BLaER1 treated with 17β-estradiol and CSF1 and Interleukin-3, amounts not matched to agents 10 nM and 100 nM (cell line): ENCODE measurements around the gene CDKN2B.

Experiments
- H3K27ac ChIP-seq, 11 experiments: shearing (Covaris generic); formaldehyde crosslinking; 2 replicates each; pipeline ENCODE4 v1.8.1; 2022
- H3K27me3 ChIP-seq, 11 experiments: shearing (Covaris generic); formaldehyde crosslinking; 2 replicates each; pipeline ENCODE4 v1.8.1; 2022
- H3K36me3 ChIP-seq, 11 experiments: shearing (Covaris generic); formaldehyde crosslinking; 2 replicates each; pipeline ENCODE4 v1.8.1; 2022
- H3K4me1 ChIP-seq, 10 experiments: shearing (Covaris generic); formaldehyde crosslinking; 2 replicates each; pipeline ENCODE4 v1.8.1; 2022
- H3K4me2 ChIP-seq, 11 experiments: shearing (Covaris generic); formaldehyde crosslinking; 2 replicates each; pipeline ENCODE4 v1.8.1; 2022
- H3K4me3 ChIP-seq, 10 experiments: shearing (Covaris generic); formaldehyde crosslinking; 2 replicates each; pipeline ENCODE4 v1.8.1; 2022
- H3K9ac ChIP-seq, 11 experiments: shearing (Covaris generic); formaldehyde crosslinking; 2 replicates each; pipeline ENCODE4 v1.8.1; 2022
- H3K9me3 ChIP-seq, 11 experiments: shearing (Covaris generic); formaldehyde crosslinking; replicated peaks in 1 of 11; 2 replicates each; pipeline ENCODE4 v1.8.1; 2022
- H4K20me1 ChIP-seq, 11 experiments: shearing (Covaris generic); formaldehyde crosslinking; 2 replicates each; pipeline ENCODE4 v1.8.1; 2022
- Cebpa-rat ChIP-seq, 11 experiments: shearing (Covaris generic); IDR thresholded peaks; 2 replicates each; pipeline ENCODE4 v1.8.1; 2022

CDKN2B gene

DNA sequence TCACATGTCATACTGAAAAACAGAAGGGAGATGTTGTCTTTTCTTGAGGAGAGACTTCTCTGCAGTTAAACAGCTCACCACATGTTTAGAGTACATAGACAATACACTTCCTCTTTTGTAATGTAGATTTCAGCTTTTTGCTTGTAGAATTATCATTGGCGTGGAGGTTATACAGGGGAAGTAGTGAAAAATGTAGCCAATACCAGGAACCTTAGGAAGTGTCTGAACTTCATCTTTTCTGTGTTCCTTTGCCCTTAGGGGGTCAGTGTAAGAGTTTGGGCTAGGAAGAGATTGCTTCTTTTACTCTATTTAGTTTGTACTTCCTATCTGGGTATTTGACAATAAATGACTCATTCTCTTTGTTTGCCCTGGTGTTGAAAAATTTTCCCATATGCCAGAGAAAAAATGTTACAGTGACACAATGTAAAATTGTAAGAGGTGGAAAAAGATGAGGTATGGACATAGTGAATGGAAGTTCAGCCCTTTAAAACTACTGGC lies 21.0 kb upstream of the CDKN2B start:
- Histone ChIP-seq H3K9ac (peak overlapping the region in 2 of 11 experiments; percentile 13 to 19; a peak in 2 of 22 replicates), H3K4me2 (peak overlapping the region in 9 of 11 experiments; percentile 18 to 82 (median 48); a peak in 12 of 22 replicates), H3K36me3 (0 out of 22 replicates have a peak, but pooled peaks cover 0 to 9% (median 0%) of the 10 kb centered on the region in 11 experiments), H3K27me3 (no peaks in the 10 kb centered on the region), H4K20me1 (no peaks in the 10 kb centered on the region), H3K4me3 (no peak overlapping the region), H3K27ac (peak overlapping the region in 10 of 11 experiments; percentile 7 to 71 (median 49); a peak in 17 of 22 replicates), H3K9me3 (peaks cover 0 to 5% (median 0%) of the 10 kb centered on the region in 11 experiments; a peak in 1 of 22 replicates), H3K4me1 (peaks cover 0 to 62% (median 17%) of the 10 kb centered on the region in 10 experiments; a peak in 15 of 20 replicates)
- no peak for TF ChIP-seq Cebpa-rat (IDR thresholded peaks at IDR 0.05)

DNA sequence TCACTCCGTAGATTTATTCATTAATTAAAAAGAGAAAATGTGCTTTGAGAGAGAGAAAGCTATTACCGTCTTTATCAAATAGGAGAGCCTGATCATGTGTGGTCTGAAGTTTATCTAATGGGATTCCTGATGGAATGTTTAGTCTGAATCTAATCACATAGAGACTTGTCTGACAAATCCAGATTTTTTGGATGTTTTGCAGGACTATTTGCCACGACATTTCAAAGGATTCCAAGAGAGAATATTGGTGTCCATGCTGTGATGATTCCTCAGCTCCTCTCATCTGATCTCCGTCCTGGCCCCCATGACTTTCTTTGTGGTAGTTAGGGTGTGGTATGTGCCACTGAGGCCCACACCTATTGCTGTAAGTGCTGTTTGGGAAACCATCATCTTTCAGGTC lies 20.1 kb upstream of the CDKN2B start:
- Histone ChIP-seq H3K27ac (peak overlapping the region in 5 of 11 experiments; percentile 39 to 71 (median 54); a peak in 10 of 22 replicates), H3K4me1 (peaks cover 0 to 56% (median 16%) of the 10 kb centered on the region in 10 experiments; a peak in 15 of 20 replicates), H3K27me3 (no peaks in the 10 kb centered on the region), H4K20me1 (no peaks in the 10 kb centered on the region), H3K4me3 (no peak overlapping the region), H3K4me2 (peak overlapping the region in 7 of 11 experiments; percentile 3 to 82 (median 66); a peak in 13 of 22 replicates), H3K9me3 (peaks cover 0 to 14% (median 0%) of the 10 kb centered on the region in 11 experiments; a peak in 4 of 22 replicates), H3K36me3 (peaks cover 0 to 14% (median 0%) of the 10 kb centered on the region in 11 experiments; a peak in 1 of 22 replicates), H3K9ac (peak overlapping the region in 2 of 11 experiments; percentile 14 to 23; a peak in 1 of 22 replicates)
- no peak for TF ChIP-seq Cebpa-rat (IDR thresholded peaks at IDR 0.05)

- Histone ChIP-seq H3K9ac (no peak overlapping the region), H3K9me3 (peaks cover 0 to 19% (median 0%) of the 10 kb centered on the region in 11 experiments; a peak in 4 of 22 replicates), H3K27ac (no peak overlapping the region), H3K4me1 (peaks cover 0 to 56% (median 16%) of the 10 kb centered on the region in 10 experiments; a peak in 15 of 20 replicates), H4K20me1 (no peaks in the 10 kb centered on the region), H3K4me2 (peak overlapping the region in 1 of 11 experiments; percentile 77; a peak in 2 of 22 replicates), H3K36me3 (peaks cover 0 to 12% (median 0%) of the 10 kb centered on the region in 11 experiments; a peak in 1 of 22 replicates), H3K27me3 (no peaks in the 10 kb centered on the region), H3K4me3 (no peak overlapping the region)
- no peak for TF ChIP-seq Cebpa-rat (IDR thresholded peaks at IDR 0.05)
These were observed 19.3 kb upstream of the CDKN2B start for GRCh38 chr9:22028394-22028793.

DNA sequence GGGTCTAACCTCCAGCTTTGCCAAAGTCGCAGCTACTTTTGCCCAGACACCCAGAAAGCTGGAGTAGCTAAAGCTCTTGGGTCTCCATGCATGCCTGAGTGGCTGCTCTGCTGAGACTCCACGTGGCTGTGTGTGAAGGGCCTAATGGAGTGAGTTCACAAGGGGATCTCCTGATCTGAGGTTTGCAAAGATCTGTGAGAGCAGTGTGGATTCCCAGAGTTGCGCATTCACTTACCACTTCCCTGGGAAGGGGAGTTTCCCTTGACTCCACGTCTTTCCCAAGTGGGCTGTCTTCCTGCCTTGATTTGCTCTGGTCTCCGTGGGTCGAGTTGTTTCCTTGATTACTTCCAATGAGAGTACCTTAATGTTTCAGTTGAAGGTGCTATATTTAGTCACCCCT lies 17.6 kb upstream of the CDKN2B start:
- Histone ChIP-seq H4K20me1 (no peaks in the 10 kb centered on the region), H3K36me3 (peaks cover 0 to 9% (median 0%) of the 10 kb centered on the region in 11 experiments; a peak in 1 of 22 replicates), H3K4me3 (no peak overlapping the region), H3K4me2 (peak overlapping the region in 2 of 11 experiments; percentile 8 to 28; a peak in 6 of 22 replicates), H3K4me1 (peaks cover 0 to 47% (median 14%) of the 10 kb centered on the region in 10 experiments; a peak in 15 of 20 replicates), H3K9me3 (peaks cover 0 to 28% (median 10%) of the 10 kb centered on the region in 11 experiments; a peak in 13 of 22 replicates), H3K27me3 (no peaks in the 10 kb centered on the region), H3K9ac (no peak overlapping the region), H3K27ac (no peak overlapping the region)
- TF ChIP-seq Cebpa-rat (IDR thresholded peaks at IDR 0.05): no peak

DNA sequence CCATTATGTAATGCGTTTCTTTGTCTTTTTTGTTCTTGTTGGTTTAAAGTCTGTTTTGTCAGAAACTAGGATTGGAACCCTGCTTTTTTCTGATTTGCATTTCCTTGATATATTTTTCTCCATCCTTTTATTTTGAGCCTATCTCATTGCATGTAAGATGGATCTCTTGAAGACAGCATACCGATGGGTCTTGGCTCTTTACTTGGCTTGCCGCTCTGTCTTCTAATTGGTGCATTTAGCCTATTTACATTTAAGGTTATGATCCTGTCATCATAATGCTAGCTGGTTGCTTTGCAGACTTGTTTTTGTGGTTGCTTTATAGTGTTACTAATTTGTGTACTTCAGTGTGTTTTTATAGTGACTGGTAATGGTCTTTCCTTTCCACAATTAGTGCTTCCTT lies 13.3 kb upstream of the CDKN2B start:
- H3K9ac ChIP-seq: no peak overlapping the region
- no peaks in the 10 kb centered on the region for H3K27me3 ChIP-seq
- H3K36me3 ChIP-seq: peaks cover 0 to 9% (median 0%) of the 10 kb centered on the region in 11 experiments; a peak in 1 of 22 replicates
- H3K4me3 ChIP-seq: no peak overlapping the region
- H3K4me2 ChIP-seq: no peak overlapping the region
- TF ChIP-seq Cebpa-rat (IDR thresholded peaks at IDR 0.05): no peak
- H3K9me3 ChIP-seq: peaks cover 17 to 64% (median 33%) of the 10 kb centered on the region in 11 experiments; a peak in 21 of 22 replicates
- H3K27ac ChIP-seq: no peak overlapping the region
- H3K4me1 ChIP-seq: peaks cover 0 to 11% (median 0%) of the 10 kb centered on the region in 10 experiments; a peak in 7 of 20 replicates
- no peaks in the 10 kb centered on the region for H4K20me1 ChIP-seq

GRCh38 chr9:22010866-22011625 lies 1.9 kb upstream of the CDKN2B start:
- Histone ChIP-seq H3K9me3 (peaks cover 6 to 24% (median 12%) of the 10 kb centered on the region in 11 experiments), H3K4me2 (no peak overlapping the region), H4K20me1 (peaks cover 19 to 53% (median 30%) of the 10 kb centered on the region in 11 experiments), H3K4me1 (peaks cover 3 to 12% (median 11%) of the 10 kb centered on the region in 10 experiments; a peak in 15 of 20 replicates), H3K4me3 (no peak overlapping the region), H3K36me3 (peaks cover 0 to 20% (median 0%) of the 10 kb centered on the region in 11 experiments; a peak in 10 of 22 replicates), H3K27me3 (peaks cover 63 to 75% (median 74%) of the 10 kb centered on the region in 11 experiments), H3K27ac (no peak overlapping the region), H3K9ac (no peak overlapping the region)
- TF ChIP-seq Cebpa-rat (IDR thresholded peaks at IDR 0.05): no peak

DNA sequence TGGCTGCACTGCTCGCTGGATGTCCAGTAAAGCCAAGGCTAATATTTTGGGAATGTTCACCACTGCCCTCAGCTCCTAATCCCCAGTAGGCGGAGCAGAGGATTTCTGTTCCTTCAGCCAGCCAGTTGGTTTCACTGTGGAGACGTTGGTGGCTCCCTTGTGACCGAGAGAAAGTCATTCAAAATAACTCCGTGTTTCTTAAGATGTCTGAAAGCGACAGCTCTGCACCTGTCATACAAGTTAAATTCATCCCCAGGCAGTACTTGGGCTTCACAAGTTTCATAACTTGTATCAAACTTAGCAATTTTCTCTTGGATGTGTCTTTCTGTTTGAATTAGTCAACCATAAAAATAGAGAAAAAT lies 382 bp upstream of the CDKN2B start:
- Histone ChIP-seq H3K27ac (no peak overlapping the region), H3K9me3 (peaks cover 6 to 39% (median 12%) of the 10 kb centered on the region in 11 experiments), H4K20me1 (peaks cover 34 to 69% (median 46%) of the 10 kb centered on the region in 11 experiments), H3K4me2 (peak overlapping the region; percentile 55 to 84 (median 70)), H3K4me1 (peaks cover 9 to 26% (median 11%) of the 10 kb centered on the region in 10 experiments; a peak in 16 of 20 replicates), H3K36me3 (peaks cover 0 to 35% (median 0%) of the 10 kb centered on the region in 11 experiments; a peak in 10 of 22 replicates), H3K27me3 (peaks cover 78 to 91% (median 89%) of the 10 kb centered on the region in 11 experiments), H3K4me3 (peak overlapping the region; percentile 5 to 67 (median 53); a peak in 18 of 20 replicates), H3K9ac (0 out of 22 replicates have a peak overlapping the region, but pooled peaks of 2 of the 11 experiments have one; percentile 36 to 43)
- no peak for TF ChIP-seq Cebpa-rat (IDR thresholded peaks at IDR 0.05)

- Histone ChIP-seq H3K27me3 (peaks cover 90 to 100% (median 99%) of the 10 kb centered on the region in 11 experiments), H3K9ac (peak overlapping the region in 3 of 11 experiments; percentile 62 to 72 (median 65); a peak in 5 of 22 replicates)
These were observed 755 bp downstream of the CDKN2B start for GRCh38 chr9:22008384-22008716.

More at GRCh38 chr9:22008384-22008716, 755 bp downstream of the CDKN2B start:
- Histone ChIP-seq H3K9me3 (peaks cover 6 to 39% (median 12%) of the 10 kb centered on the region in 11 experiments), H3K4me3 (peak overlapping the region in 9 of 10 experiments; percentile 39 to 67 (median 53); a peak in 14 of 20 replicates), H3K4me2 (peak overlapping the region; percentile 55 to 84 (median 70)), H3K36me3 (peaks cover 0 to 46% (median 0%) of the 10 kb centered on the region in 11 experiments; a peak in 10 of 22 replicates), H3K27ac (peak overlapping the region in 1 of 11 experiments; percentile 62; a peak in 3 of 22 replicates), H3K4me1 (peaks cover 9 to 36% (median 11%) of the 10 kb centered on the region in 10 experiments; a peak in 16 of 20 replicates), H4K20me1 (peaks cover 37 to 80% (median 51%) of the 10 kb centered on the region in 11 experiments)
- no peak for TF ChIP-seq Cebpa-rat (IDR thresholded peaks at IDR 0.05)
